ENCODE results near the gene TBR1. TPM values are rescaled to one million over a fixed set of nuclear protein-coding genes. Genes with fewer than 3 reads are reported as not detected.

The TBR1 gene
- total and polyA plus RNA-seq, 2 donors, result 0.11 TPM; not detected in 1

- Histone ChIP-seq H3K36me3 (ENCODE audit: insufficient read depth) (no peaks in the 10 kb centered on the region), H3K4me1 (ENCODE audit: insufficient read depth) (peaks cover 6% of the 10 kb centered on the region), H3K4me3 (ENCODE audit: low read depth, low read length) (no peak overlapping the region), H3K27ac (ENCODE audit: low read depth) (no peak overlapping the region)
- no peak for DNase-seq (ENCODE audit: extremely low spot score)
- 24% methylated on average over 64 of the region's 64 CpGs for WGBS
These were observed 11.8 kb downstream of the TBR1 start for GRCh38 chr2:161427664-161428587.

DNA sequence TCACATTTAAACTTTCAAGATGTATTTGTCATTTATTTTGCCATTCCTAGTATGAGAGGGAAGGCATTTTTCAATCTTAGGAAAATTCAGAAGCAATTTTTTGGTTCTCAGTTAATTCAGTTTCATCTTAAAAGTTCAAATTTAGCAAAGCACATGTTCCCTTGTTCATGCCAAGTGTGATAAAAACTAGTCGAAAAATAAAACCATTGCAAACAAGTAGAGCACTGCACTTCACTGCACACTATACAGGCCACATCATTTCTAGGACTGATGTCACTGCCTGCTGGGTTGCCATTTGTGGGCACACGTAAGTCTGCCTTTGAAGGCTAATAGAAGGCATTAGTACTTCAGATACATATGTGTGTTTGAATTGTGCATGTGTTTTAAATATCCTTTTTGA lies 14.3 kb downstream of the TBR1 start:
- H3K4me3 ChIP-seq (ENCODE audit: low read depth, low read length), result no peak overlapping the region
- no peaks in the 10 kb centered on the region for H3K36me3 ChIP-seq (ENCODE audit: insufficient read depth)
- WGBS, result 61% methylated on average over 2 of the region's 2 CpGs
- no peak for DNase-seq (ENCODE audit: extremely low spot score)
- H3K27ac ChIP-seq (ENCODE audit: low read depth), result no peak overlapping the region
- no peaks in the 10 kb centered on the region for H3K4me1 ChIP-seq (ENCODE audit: insufficient read depth)

- H3K4me3 ChIP-seq (ENCODE audit: low read depth, low read length), result no peak overlapping the region
- DNase-seq (ENCODE audit: extremely low spot score), result no peak
- no peaks in the 10 kb centered on the region for H3K4me1 ChIP-seq (ENCODE audit: insufficient read depth)
- no peak overlapping the region for H3K27ac ChIP-seq (ENCODE audit: low read depth)
- WGBS, result 79% methylated on average over 3 of the region's 3 CpGs
- H3K36me3 ChIP-seq (ENCODE audit: insufficient read depth), result no peaks in the 10 kb centered on the region
These were observed 16.0 kb downstream of the TBR1 start for GRCh38 chr2:161432107-161432506.

DNA sequence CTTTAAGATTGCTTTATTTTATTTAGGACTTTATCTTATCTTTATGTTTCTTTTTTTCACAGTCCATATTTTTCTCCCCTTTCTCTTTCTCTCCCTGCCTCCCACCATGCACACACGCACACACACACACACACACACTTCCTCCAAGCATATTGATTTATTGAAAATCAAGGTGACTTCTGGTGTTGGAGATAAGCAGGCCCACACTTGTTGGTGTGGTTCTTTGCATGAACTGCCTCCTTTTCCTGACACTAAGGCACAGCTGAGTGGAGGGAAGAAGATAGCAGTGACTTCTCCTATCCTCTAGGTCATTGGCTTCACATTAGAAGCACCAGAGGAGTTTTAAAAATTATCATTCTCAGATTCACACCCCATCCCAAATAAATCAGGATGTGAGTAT lies 18.0 kb downstream of the TBR1 start:
- Histone ChIP-seq H3K4me3 (ENCODE audit: low read depth, low read length) (no peak overlapping the region), H3K27ac (ENCODE audit: low read depth) (no peak overlapping the region), H3K36me3 (ENCODE audit: insufficient read depth) (no peaks in the 10 kb centered on the region), H3K4me1 (ENCODE audit: insufficient read depth) (no peaks in the 10 kb centered on the region)
- 26% methylated on average over 1 of the region's 1 CpG for WGBS
- no peak for DNase-seq (ENCODE audit: extremely low spot score)

GRCh38 chr2:161436411-161436810 lies 20.3 kb downstream of the TBR1 start:
- H3K4me1 ChIP-seq (ENCODE audit: insufficient read depth), result no peaks in the 10 kb centered on the region
- WGBS, result 84% methylated on average over 3 of the region's 3 CpGs
- no peak overlapping the region for H3K27ac ChIP-seq (ENCODE audit: low read depth)
- no peak overlapping the region for H3K4me3 ChIP-seq (ENCODE audit: low read depth, low read length)
- no peaks in the 10 kb centered on the region for H3K36me3 ChIP-seq (ENCODE audit: insufficient read depth)
- no peak for DNase-seq (ENCODE audit: extremely low spot score)

- Histone ChIP-seq H3K4me1 (ENCODE audit: insufficient read depth) (no peaks in the 10 kb centered on the region), H3K36me3 (ENCODE audit: insufficient read depth) (no peaks in the 10 kb centered on the region), H3K27ac (ENCODE audit: low read depth) (no peak overlapping the region), H3K4me3 (ENCODE audit: low read depth, low read length) (no peak overlapping the region)
- DNase-seq (ENCODE audit: extremely low spot score), result no peak
- 49% methylated on average over 2 of the region's 2 CpGs for WGBS
These were observed 22.5 kb downstream of the TBR1 start for GRCh38 chr2:161438598-161438997.

DNA sequence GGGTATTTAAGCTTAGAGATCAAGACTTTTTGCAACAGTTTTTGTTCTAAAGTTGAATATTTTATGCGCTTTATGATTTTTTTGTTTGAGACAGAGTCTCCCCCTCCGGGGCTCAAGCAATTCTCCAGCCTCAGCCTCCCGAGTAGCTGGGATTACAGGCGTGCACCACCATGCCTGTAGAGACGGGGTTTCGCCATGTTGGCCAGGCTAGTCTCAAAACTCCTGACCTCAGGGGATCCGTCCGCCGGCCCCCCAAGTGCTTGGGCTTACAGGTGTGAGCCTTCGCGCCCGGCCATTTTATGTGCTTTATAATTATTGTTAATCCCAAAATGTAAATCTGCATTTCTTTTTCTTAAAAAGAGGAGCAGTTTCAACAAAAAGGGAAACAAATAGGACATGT lies 29.0 kb downstream of the TBR1 start:
- H3K4me3 ChIP-seq (ENCODE audit: low read depth, low read length), result no peak overlapping the region
- no peak overlapping the region for H3K27ac ChIP-seq (ENCODE audit: low read depth)
- no peak for DNase-seq (ENCODE audit: extremely low spot score)
- H3K36me3 ChIP-seq (ENCODE audit: insufficient read depth), result no peaks in the 10 kb centered on the region
- no peaks in the 10 kb centered on the region for H3K4me1 ChIP-seq (ENCODE audit: insufficient read depth)
- 96% methylated on average over 12 of the region's 12 CpGs for WGBS

DNA sequence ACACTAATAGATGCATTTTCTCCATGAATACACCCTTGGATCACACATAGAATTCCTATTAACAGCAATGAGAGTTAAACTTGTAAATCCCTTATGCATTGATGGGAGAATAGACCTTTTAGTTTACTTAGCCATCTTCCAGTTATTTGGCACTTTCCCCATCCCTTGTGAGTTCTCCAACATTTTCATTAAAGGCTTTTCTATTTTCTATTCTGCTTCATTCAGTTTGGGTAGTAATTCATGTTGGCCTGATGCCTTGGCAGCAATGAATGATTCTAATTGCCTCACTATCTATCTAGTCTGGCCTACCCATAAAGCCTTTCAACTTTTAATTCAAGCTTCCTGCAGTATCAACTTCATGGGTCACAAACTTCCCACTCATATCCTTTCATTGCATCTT lies 32.3 kb downstream of the TBR1 start:
- Histone ChIP-seq H3K27ac (ENCODE audit: low read depth) (no peak overlapping the region), H3K36me3 (ENCODE audit: insufficient read depth) (no peaks in the 10 kb centered on the region), H3K4me3 (ENCODE audit: low read depth, low read length) (no peak overlapping the region), H3K4me1 (ENCODE audit: insufficient read depth) (no peaks in the 10 kb centered on the region)
- no peak for DNase-seq (ENCODE audit: extremely low spot score)

DNA sequence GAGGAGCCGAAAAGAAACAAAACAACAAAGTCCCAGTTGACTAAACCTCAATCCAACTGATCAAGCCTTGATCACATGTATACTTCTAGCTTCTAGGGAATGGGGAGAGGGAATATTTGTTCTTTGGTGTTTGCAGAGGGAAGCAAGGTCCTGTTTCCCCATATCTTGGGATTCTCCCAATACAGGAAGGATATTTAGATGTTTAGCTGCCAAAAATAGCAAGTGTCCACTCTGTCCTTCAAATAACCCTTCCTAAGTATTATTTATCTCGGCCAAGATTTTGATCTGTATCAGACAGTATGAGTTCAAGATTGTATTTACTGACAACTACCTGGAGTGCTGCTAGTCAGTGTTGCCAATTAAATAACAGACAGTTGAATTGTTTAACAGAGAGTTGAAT lies 55.5 kb downstream of the TBR1 start:
- Histone ChIP-seq H3K4me1 (ENCODE audit: insufficient read depth) (no peaks in the 10 kb centered on the region), H3K4me3 (ENCODE audit: low read depth, low read length) (no peak overlapping the region), H3K36me3 (ENCODE audit: insufficient read depth) (no peaks in the 10 kb centered on the region), H3K27ac (ENCODE audit: low read depth) (no peak overlapping the region)
- WGBS, result 82% methylated on average over 2 of the region's 2 CpGs
- no peak for DNase-seq (ENCODE audit: extremely low spot score)

DNA sequence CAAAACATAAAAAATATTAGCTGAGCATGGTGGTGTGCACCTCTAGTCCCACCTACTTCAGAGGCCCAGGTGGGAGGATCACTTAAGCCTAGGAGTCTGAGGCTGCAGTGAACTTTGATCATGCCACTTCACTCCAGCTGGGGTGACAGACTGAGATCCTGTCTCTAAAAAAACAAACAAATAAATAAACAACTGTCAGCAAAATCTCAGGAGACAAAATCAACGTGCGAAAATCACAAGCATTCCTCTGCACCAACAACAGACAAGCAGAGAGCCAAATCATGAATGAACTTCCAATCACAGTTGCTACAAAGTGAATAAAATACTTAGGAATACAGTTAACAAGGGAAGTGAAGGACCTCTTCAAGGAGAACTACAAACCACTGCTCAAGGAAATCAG lies 58.8 kb downstream of the TBR1 start:
- Histone ChIP-seq H3K36me3 (ENCODE audit: insufficient read depth) (no peaks in the 10 kb centered on the region), H3K4me3 (ENCODE audit: low read depth, low read length) (no peak overlapping the region), H3K27ac (ENCODE audit: low read depth) (no peak overlapping the region), H3K4me1 (ENCODE audit: insufficient read depth) (no peaks in the 10 kb centered on the region)
- WGBS, result 93% methylated on average over 2 of the region's 2 CpGs
- DNase-seq (ENCODE audit: extremely low spot score), result no peak

Small RNA genes within 50 kb of the gene (small RNA-seq; reads per million reads assigned to genes)
- not detected for gene RNA5SP108

Other genes with a start within 250 kb of the TBR1 start
- gene PSMD14, start 107.9 kb upstream of the TBR1 start, total RNA-seq, result 54.6 TPM
- gene PSMD14, start 107.9 kb upstream of the TBR1 start, polyA plus RNA-seq, result 29.7 TPM
- gene SLC4A10, start 208.1 kb downstream of the TBR1 start, total RNA-seq, result 0.42 TPM
- gene SLC4A10, start 208.1 kb downstream of the TBR1 start, polyA plus RNA-seq, result 0.05 TPM

All from urinary bladder (tissue), 4 donors.